ENCODE measurements around the gene CSH1.

DNA sequence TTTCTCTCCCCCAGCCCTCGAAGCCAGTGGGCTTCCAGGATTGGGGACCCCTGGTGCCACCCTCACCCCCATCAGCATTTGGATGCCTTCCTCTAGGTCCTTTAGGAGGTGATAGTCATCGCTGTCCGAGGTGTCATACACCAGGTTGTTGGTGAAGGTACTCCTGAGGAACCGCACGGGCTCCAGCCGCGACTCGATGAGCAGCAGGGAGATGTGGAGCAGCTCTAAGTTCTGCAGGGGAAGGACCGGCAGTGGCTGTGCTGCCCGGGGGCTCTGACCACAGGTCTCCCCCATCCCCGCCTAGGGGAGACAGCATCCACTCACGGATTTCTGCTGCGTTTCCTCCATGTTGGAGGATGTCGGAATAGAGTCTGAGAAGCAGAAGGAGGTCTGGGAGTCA lies 13.7 kb upstream of the CSH1 start:
- TF ChIP-seq, protein P1, sequence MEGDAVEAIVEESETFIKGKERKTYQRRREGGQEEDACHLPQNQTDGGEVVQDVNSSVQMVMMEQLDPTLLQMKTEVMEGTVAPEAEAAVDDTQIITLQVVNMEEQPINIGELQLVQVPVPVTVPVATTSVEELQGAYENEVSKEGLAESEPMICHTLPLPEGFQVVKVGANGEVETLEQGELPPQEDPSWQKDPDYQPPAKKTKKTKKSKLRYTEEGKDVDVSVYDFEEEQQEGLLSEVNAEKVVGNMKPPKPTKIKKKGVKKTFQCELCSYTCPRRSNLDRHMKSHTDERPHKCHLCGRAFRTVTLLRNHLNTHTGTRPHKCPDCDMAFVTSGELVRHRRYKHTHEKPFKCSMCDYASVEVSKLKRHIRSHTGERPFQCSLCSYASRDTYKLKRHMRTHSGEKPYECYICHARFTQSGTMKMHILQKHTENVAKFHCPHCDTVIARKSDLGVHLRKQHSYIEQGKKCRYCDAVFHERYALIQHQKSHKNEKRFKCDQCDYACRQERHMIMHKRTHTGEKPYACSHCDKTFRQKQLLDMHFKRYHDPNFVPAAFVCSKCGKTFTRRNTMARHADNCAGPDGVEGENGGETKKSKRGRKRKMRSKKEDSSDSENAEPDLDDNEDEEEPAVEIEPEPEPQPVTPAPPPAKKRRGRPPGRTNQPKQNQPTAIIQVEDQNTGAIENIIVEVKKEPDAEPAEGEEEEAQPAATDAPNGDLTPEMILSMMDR (IDR thresholded peaks at IDR 0.05) = no peak
- TF ChIP-seq POLR2A (IDR thresholded peaks at IDR 0.05) = no peak
